GM10248 (cell line): ENCODE data around the gene POLR2H.

ENCODE experiments used
- CTCF ChIA-PET: fragments of 300-600 bp; sonication (Branson Sonifier 250); formaldehyde crosslinking; extraction: SDS; loops from one replicate; lab custom pipeline; 2021; ENCODE audit warnings: antibody characterized with exemption; lab: Yijun Ruan, JAX
- POLR2A ChIA-PET: fragments of 350-650 bp; sonication (Branson Sonifier 250); formaldehyde crosslinking; extraction: SDS; loops from one replicate; lab custom pipeline; 2020; ENCODE audit warnings: antibody characterized with exemption; lab: Yijun Ruan, JAX
- DNase-seq: peaks from one replicate; pipeline ENCODE4 v3.0.0; 2012; ENCODE audit errors: extremely low spot score
- TF ChIP-seq, protein P1 (sequence below): IDR thresholded peaks from 2 replicates; pipeline ENCODE4 v1.5.1; 2012; ENCODE audit warnings: mild to moderate bottlenecking, low read depth; ENCODE audit errors: extremely low read depth, missing control alignments, control extremely low read depth

The POLR2H gene

DNA sequence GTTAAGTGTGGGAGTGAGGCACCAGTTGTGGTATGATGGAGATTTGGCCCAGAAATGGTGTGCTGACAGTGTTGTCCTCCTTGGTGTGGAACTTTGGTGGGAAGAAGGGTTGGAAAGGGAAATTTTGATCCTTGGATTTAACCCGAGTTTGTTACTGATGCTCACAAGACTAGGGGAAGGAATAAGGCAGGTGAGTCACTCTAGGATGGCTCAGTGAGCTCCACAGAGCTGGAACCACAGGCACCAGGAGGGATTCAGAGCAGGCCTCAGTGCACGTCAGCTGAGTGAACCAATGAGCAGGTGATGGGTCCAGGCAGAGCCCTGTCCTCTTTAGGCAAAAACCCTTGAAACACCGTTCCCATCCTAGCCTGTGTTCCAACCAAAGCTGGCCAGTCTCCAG lies 29.8 kb downstream of the POLR2H start:
- POLR2A ChIA-PET: no interaction called here

DNA sequence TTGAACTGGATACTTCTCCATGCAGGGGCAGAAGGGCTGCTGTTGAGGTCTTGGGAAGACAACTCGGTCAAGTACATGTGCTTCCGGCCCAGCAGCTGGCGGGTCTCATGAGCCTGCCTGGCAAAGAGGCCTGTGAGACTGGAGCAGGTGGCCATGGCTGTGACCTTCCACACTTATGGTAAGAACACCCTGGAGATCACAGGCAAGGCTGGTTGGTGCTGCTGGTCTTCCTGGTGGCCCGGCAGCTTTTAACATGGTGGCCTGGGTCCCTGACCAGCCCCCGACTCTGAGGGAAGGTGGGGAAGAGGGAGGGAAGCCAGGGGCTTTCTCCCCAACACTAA lies 33.8 kb downstream of the POLR2H start:
- DNase-seq: no peak
- TF ChIP-seq, protein P1, sequence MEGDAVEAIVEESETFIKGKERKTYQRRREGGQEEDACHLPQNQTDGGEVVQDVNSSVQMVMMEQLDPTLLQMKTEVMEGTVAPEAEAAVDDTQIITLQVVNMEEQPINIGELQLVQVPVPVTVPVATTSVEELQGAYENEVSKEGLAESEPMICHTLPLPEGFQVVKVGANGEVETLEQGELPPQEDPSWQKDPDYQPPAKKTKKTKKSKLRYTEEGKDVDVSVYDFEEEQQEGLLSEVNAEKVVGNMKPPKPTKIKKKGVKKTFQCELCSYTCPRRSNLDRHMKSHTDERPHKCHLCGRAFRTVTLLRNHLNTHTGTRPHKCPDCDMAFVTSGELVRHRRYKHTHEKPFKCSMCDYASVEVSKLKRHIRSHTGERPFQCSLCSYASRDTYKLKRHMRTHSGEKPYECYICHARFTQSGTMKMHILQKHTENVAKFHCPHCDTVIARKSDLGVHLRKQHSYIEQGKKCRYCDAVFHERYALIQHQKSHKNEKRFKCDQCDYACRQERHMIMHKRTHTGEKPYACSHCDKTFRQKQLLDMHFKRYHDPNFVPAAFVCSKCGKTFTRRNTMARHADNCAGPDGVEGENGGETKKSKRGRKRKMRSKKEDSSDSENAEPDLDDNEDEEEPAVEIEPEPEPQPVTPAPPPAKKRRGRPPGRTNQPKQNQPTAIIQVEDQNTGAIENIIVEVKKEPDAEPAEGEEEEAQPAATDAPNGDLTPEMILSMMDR: no peak
- ChIA-PET POLR2A (no interaction called here), CTCF (no interaction called here)

More for the DNA sequence above, 29.8 kb downstream of the POLR2H start:
- CTCF ChIA-PET: interaction anchor here (0.9 to 1.7 kb wide), 3 partner anchors 20 to 29 kb away, joined by 3 read pairs; no protein-coding TSS in a partner anchor
- no peak for DNase-seq
- TF ChIP-seq, protein P1: no peak

DNA sequence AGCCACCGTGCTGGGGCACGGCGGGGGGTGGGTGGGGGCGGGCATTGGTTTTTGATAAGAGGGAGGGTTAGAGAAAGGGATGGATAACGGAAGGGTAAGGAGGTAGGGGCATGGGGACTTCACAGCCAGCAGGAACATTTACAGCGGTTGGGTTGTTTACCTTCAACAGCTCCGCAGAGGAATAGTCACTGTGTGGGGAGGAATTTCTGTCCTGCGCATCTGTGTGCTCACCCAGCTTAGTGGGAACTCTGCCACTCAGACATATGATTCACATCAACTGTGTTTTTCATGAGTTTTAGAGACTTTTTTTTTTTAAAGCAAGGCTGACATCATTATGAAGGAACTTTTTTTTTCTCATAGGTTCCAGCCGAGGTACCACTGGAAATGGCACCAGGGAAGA lies 37.9 kb downstream of the POLR2H start:
- ChIA-PET CTCF (no interaction called here), POLR2A (no interaction called here)
- no peak for DNase-seq
- TF ChIP-seq, protein P1: no peak

DNA sequence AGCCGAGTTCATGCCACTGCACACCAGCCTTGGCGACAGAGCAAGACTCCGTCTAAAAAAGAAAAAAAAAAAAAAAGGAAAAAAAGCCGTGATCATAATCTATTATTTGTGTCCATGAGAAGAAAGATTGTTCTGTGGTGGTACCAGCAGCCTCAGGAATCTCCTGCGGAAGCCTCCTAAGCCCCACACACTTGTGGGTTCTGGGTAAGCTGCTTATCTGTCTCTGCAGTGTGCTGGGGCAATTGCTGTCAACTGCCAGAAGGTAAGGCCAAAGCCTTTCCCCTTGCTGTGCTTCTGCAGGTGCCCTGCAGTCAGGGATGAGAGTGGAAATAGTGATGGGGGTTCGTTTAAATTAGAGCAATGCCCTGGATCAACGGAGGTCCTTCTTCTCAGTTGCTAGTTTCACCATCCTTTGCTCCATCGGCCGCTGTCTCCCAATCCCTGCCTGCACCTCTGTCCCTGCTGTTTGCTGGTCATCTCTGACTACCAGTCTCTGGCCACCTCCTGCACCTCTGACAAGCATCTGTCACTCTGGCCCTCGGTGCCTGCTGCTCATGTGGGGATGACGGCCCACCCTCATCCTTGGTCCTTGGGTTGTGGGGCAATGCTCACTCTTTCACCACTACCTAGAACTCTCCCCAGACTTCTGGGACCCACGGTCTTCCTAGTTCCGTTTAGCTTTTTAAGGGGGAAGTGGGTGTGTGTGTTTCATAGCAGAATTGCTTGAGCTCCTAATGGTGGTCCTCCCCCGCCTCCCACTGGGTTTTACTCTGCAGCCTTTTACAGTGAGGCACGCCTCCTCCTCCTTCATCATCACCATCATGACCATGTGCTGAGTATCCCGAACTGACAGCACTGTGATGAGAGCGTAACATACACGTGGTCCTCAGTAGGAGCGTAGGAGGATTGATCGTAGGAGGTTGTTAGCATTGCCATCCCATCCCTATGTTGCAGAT lies 43.8 kb downstream of the POLR2H start:
- ChIA-PET CTCF (no interaction called here), POLR2A (no interaction called here)
- TF ChIP-seq, protein P1: no peak
- DNase-seq: no peak

DNA sequence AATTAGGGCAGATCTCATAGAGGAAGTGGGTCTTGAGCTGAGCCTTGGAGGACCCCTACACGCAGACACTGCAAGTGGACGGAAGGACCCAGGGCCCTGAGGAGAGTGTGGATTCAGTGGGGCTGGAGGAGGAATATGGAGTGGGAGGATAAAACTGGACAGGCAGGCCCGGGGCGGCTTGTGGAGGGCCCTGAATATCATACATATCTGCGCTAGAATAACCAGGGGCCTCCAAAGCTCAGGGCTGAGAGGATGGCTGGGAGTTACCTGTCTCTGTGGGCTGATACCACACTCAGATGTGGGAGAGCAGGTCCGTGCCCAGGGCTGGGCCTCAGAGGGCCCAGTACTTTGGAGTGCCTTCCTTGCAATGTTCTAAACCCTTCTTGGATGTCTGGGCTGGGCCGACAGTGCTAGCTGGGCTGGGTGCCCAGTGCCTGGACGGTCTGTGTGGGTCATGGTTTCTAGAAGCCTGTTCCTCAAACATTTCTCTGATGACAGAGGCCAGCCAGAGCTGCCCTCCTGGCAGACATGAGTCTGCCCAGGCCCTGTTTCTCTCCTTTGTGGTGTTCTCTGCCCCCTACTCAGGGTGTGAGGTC lies 47.9 kb downstream of the POLR2H start:
- no peak for DNase-seq
- TF ChIP-seq, protein P1: no peak
- CTCF ChIA-PET: no interaction called here
- POLR2A ChIA-PET: no interaction called here

DNA sequence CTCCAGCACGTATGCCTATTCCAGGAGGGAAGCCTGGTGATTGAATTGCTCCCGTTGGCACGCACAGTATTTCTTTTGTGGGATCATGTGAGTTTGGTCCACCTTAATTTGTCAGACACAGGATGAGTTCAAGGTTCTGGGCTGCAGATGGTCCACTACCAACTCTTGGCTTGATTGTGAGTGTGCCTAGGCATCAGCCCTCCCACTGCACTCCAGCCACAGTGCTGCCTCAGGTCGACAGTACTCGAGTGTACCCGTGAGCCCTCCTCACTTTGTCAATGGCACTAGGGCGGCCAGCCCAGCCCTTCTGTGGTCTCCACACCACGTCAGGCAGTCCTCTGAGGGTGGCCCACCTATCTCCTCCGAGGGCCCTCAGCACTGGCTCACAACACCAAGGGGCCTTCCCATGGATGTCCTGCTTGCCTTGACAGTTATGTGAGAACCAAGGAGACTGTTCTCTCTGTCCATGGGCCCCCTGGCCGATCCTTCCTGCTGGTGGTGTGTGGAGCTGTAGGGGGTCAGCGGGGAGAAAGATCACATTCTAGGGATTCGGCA lies 48.5 kb downstream of the POLR2H start:
- CTCF ChIA-PET: no interaction called here
- TF ChIP-seq, protein P1: no peak
- DNase-seq: no peak
- POLR2A ChIA-PET: no interaction called here
